ENCODE data around the gene ARHGEF38.
A peak's percentile ranks its signal among the peaks of the same experiment; 100 is the strongest.

Gene ARHGEF38

DNA sequence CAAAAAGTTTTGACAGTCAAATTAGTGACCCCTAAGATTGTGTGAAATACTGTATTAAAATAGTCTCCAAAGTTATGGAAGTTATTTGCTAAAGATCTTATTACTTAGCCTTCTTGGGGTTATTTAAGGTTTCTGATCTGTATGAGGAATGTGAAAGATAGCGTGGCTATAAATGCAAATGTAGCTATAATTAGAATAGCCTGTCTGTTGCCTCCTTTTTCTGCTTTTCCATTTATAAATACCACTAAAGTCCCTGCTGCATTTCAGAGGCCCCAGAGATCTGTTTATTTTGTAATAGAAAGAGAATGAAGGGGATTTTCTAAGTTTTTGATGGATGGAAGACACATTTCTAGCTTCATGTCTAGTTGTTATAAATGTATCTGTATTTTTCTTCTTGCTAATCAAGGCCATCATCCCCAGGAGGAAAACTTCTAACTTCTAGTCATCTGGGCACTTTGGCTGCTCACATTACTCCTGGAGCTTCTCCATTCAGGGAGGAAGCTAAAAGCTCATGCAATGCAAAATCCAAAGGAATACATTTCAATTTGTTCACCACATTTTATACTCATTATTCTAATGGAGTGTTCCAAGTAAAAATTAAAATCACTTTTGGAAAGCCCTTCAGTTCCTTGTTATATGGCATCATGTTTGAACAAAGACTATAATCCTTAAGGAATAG lies 82.1 kb downstream of the ARHGEF38 start:
- DNase-seq, result no peak
- no peak overlapping the region for H2BK5ac ChIP-seq (ENCODE audit: low read depth, low read length, poor library complexity)
- no peak overlapping the region for H2BK12ac ChIP-seq (ENCODE audit: low read length)
- peaks cover 0 to 2% of the 10 kb centered on the region in 2 experiments for H3K4me1 ChIP-seq (ENCODE audit: control insufficient read depth in 1 of 2, insufficient read depth in 2 of 2, low read length in 2 of 2)
- H3K27me3 ChIP-seq (ENCODE audit: insufficient read depth, low read length), result no peaks in the 10 kb centered on the region
- no peak overlapping the region for H2AFZ ChIP-seq (ENCODE audit: insufficient read depth, low read length, poor library complexity)
- no peaks in the 10 kb centered on the region for H3K9me3 ChIP-seq (ENCODE audit: insufficient read depth, low read depth, low read length)
- peaks cover 2% of the 10 kb centered on the region for H3K79me1 ChIP-seq (ENCODE audit: low read length)
- H3K4me3 ChIP-seq (ENCODE audit: low read depth, low read length), result no peak overlapping the region
- no peak overlapping the region for H3K23ac ChIP-seq (ENCODE audit: low read length)
- H3K27ac ChIP-seq (ENCODE audit: low read depth, low read length), result no peak overlapping the region
- H2AK5ac ChIP-seq (ENCODE audit: low read length), result no peak overlapping the region
- no peak overlapping the region for H4K8ac ChIP-seq (ENCODE audit: low read depth, low read length)
- no peak overlapping the region for H3K18ac ChIP-seq (ENCODE audit: low read length)
- no peak overlapping the region for H2BK120ac ChIP-seq (ENCODE audit: insufficient read depth, low read length, poor library complexity)
- H3K79me2 ChIP-seq (ENCODE audit: control insufficient read depth, insufficient read depth, low read length, poor library complexity), result no peaks in the 10 kb centered on the region
- H3K4ac ChIP-seq (ENCODE audit: low read depth, low read length), result no peak overlapping the region
- H4K91ac ChIP-seq (ENCODE audit: low read depth, low read length), result no peak overlapping the region
- H3K14ac ChIP-seq (ENCODE audit: low read length), result no peak overlapping the region
- H4K12ac ChIP-seq (ENCODE audit: low read depth, low read length), result no peak overlapping the region
- WGBS (ENCODE audit: extremely low coverage, insufficient coverage, insufficient read length), result no CpG with 5 or more reads among the region's 1 CpG
- no peaks in the 10 kb centered on the region for H3K36me3 ChIP-seq (ENCODE audit: control insufficient read depth in 1 of 2, insufficient read depth in 2 of 2, low read length in 2 of 2)
- no peak overlapping the region for H3K9ac ChIP-seq (ENCODE audit: low read length)
- H3K4me2 ChIP-seq (ENCODE audit: low read length), result no peak overlapping the region

DNA sequence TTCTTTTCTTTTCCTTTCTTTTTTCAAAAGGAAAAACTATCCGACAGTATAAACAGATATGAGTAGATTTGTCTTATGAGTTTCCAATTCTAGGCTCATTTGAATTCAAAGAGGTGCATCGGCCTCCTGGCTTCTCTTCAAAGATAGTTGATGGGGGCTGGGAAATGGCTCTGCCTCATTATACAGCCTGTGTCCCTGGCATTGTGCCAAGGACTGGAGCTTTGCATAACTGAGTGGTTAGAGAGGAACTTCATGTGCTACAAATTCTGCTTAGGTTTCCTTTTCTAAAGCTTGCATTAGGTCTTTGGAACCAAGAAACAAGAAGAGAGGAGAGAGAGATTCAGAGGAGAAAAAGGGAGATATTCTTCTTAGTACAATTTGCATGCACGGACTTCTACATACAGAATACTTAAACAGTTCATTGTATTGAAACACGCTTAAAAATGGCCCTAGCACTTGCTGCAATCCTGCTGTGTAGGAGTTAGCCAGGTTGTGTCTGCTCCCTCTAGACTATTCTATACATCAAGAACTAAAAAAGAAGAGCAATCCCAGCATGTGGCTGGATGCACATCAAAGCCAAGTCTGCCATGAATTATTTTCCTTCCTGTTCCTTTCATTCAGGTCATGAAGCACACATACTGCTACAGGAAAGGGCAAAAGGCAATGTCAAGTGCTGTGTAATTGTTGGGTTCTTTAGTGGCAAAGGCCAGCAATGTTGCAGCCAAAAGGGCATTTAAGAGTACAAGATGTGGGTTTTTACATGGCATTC lies 85.2 kb downstream of the ARHGEF38 start:
- Histone ChIP-seq H2AFZ (ENCODE audit: insufficient read depth, low read length, poor library complexity) (no peak overlapping the region), H2BK12ac (ENCODE audit: low read length) (no peak overlapping the region), H3K9me3 (ENCODE audit: insufficient read depth, low read depth, low read length) (no peaks in the 10 kb centered on the region), H3K4me2 (ENCODE audit: low read length) (no peak overlapping the region), H2BK5ac (ENCODE audit: low read depth, low read length, poor library complexity) (no peak overlapping the region), H3K79me1 (ENCODE audit: low read length) (no peaks in the 10 kb centered on the region), H3K14ac (ENCODE audit: low read length) (no peak overlapping the region), H3K36me3 (ENCODE audit: control insufficient read depth in 1 of 2, insufficient read depth in 2 of 2, low read length in 2 of 2) (no peaks in the 10 kb centered on the region), H3K79me2 (ENCODE audit: control insufficient read depth, insufficient read depth, low read length, poor library complexity) (no peaks in the 10 kb centered on the region), H2AK5ac (ENCODE audit: low read length) (no peak overlapping the region), H3K27ac (ENCODE audit: low read depth, low read length) (no peak overlapping the region), H3K4ac (ENCODE audit: low read depth, low read length) (no peak overlapping the region), H3K27me3 (ENCODE audit: insufficient read depth, low read length) (no peaks in the 10 kb centered on the region), H4K8ac (ENCODE audit: low read depth, low read length) (no peak overlapping the region), H3K18ac (ENCODE audit: low read length) (no peak overlapping the region), H3K9ac (ENCODE audit: low read length) (no peak overlapping the region), H4K91ac (ENCODE audit: low read depth, low read length) (no peak overlapping the region), H3K23ac (ENCODE audit: low read length) (no peak overlapping the region), H4K12ac (ENCODE audit: low read depth, low read length) (no peak overlapping the region), H2BK120ac (ENCODE audit: insufficient read depth, low read length, poor library complexity) (no peak overlapping the region), H3K4me3 (ENCODE audit: low read depth, low read length) (no peak overlapping the region), H3K4me1 (ENCODE audit: control insufficient read depth in 1 of 2, insufficient read depth in 2 of 2, low read length in 2 of 2) (peaks cover 0 to 2% of the 10 kb centered on the region in 2 experiments)
- no CpG with 5 or more reads among the region's 4 CpGs for WGBS (ENCODE audit: extremely low coverage, insufficient coverage, insufficient read length)
- DNase-seq, result peak in 1 of 2 donors; percentile 22

DNA sequence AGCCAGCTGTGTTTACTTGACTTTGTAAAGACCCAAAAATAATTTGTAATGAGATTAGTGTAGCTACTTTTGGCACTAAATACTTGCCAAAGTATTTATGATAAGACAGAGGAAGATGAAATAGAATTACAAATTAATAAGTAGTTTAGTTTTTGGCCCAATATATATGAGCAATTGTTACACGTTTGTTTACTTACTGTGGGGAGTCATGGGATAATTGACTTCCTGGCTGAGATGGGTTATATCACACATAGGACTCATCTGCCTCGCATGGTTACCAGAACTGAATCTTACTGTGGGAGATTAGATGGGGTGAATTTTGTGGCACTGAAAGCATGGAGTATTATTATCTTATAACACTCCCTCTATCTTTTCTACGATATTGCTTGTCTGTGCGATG lies 89.4 kb downstream of the ARHGEF38 start:
- H2BK120ac ChIP-seq (ENCODE audit: insufficient read depth, low read length, poor library complexity), result no peak overlapping the region
- H3K27me3 ChIP-seq (ENCODE audit: insufficient read depth, low read length), result no peaks in the 10 kb centered on the region
- no peak overlapping the region for H2AK5ac ChIP-seq (ENCODE audit: low read length)
- H3K4me1 ChIP-seq (ENCODE audit: control insufficient read depth in 1 of 2, insufficient read depth in 2 of 2, low read length in 2 of 2), result no peaks in the 10 kb centered on the region
- no CpG with 5 or more reads among the region's 4 CpGs for WGBS (ENCODE audit: extremely low coverage, insufficient coverage, insufficient read length)
- H4K12ac ChIP-seq (ENCODE audit: low read depth, low read length), result no peak overlapping the region
- H3K9me3 ChIP-seq (ENCODE audit: insufficient read depth, low read depth, low read length), result no peaks in the 10 kb centered on the region
- no peak for DNase-seq
- H2AFZ ChIP-seq (ENCODE audit: insufficient read depth, low read length, poor library complexity), result no peak overlapping the region
- H3K9ac ChIP-seq (ENCODE audit: low read length), result no peak overlapping the region
- no peak overlapping the region for H3K18ac ChIP-seq (ENCODE audit: low read length)
- no peak overlapping the region for H3K27ac ChIP-seq (ENCODE audit: low read depth, low read length)
- H3K4me3 ChIP-seq (ENCODE audit: low read depth, low read length), result no peak overlapping the region
- no peaks in the 10 kb centered on the region for H3K79me2 ChIP-seq (ENCODE audit: control insufficient read depth, insufficient read depth, low read length, poor library complexity)
- H4K8ac ChIP-seq (ENCODE audit: low read depth, low read length), result no peak overlapping the region
- no peak overlapping the region for H2BK5ac ChIP-seq (ENCODE audit: low read depth, low read length, poor library complexity)
- no peak overlapping the region for H2BK12ac ChIP-seq (ENCODE audit: low read length)
- no peak overlapping the region for H3K4me2 ChIP-seq (ENCODE audit: low read length)
- no peak overlapping the region for H4K91ac ChIP-seq (ENCODE audit: low read depth, low read length)
- H3K14ac ChIP-seq (ENCODE audit: low read length), result no peak overlapping the region
- no peak overlapping the region for H3K23ac ChIP-seq (ENCODE audit: low read length)
- H3K79me1 ChIP-seq (ENCODE audit: low read length), result no peaks in the 10 kb centered on the region
- H3K4ac ChIP-seq (ENCODE audit: low read depth, low read length), result no peak overlapping the region
- no peaks in the 10 kb centered on the region for H3K36me3 ChIP-seq (ENCODE audit: control insufficient read depth in 1 of 2, insufficient read depth in 2 of 2, low read length in 2 of 2)

DNA sequence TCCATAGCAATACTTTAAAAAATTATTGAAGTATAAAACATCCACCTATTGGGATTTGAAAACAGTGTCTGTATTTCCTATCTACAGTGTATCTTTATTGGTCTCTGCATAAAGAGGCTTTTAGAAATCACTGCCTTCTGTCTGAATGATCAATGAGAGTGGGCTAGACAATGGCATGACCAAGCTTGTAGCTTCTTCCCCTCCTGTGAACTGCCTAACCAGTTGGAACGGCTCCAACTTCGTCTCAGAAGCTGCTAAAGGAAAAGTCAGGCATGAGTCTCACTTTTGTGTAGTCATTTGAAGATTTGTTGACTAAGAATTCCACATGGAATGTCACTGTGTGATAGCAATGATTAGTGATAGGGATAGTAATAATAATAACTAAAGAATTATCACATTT lies 91.8 kb downstream of the ARHGEF38 start:
- Histone ChIP-seq H3K36me3 (ENCODE audit: control insufficient read depth in 1 of 2, insufficient read depth in 2 of 2, low read length in 2 of 2) (no peaks in the 10 kb centered on the region), H4K91ac (ENCODE audit: low read depth, low read length) (no peak overlapping the region), H3K23ac (ENCODE audit: low read length) (no peak overlapping the region), H3K4me3 (ENCODE audit: low read depth, low read length) (no peak overlapping the region), H2BK120ac (ENCODE audit: insufficient read depth, low read length, poor library complexity) (no peak overlapping the region), H3K14ac (ENCODE audit: low read length) (no peak overlapping the region), H2BK5ac (ENCODE audit: low read depth, low read length, poor library complexity) (no peak overlapping the region), H3K9ac (ENCODE audit: low read length) (no peak overlapping the region), H4K8ac (ENCODE audit: low read depth, low read length) (no peak overlapping the region), H3K79me2 (ENCODE audit: control insufficient read depth, insufficient read depth, low read length, poor library complexity) (no peaks in the 10 kb centered on the region), H3K9me3 (ENCODE audit: insufficient read depth, low read depth, low read length) (no peaks in the 10 kb centered on the region), H3K4me1 (ENCODE audit: control insufficient read depth in 1 of 2, insufficient read depth in 2 of 2, low read length in 2 of 2) (no peaks in the 10 kb centered on the region), H3K79me1 (ENCODE audit: low read length) (no peaks in the 10 kb centered on the region), H3K27me3 (ENCODE audit: insufficient read depth, low read length) (no peaks in the 10 kb centered on the region), H2AK5ac (ENCODE audit: low read length) (no peak overlapping the region), H3K27ac (ENCODE audit: low read depth, low read length) (no peak overlapping the region), H3K4me2 (ENCODE audit: low read length) (no peak overlapping the region), H4K12ac (ENCODE audit: low read depth, low read length) (no peak overlapping the region), H2AFZ (ENCODE audit: insufficient read depth, low read length, poor library complexity) (no peak overlapping the region), H2BK12ac (ENCODE audit: low read length) (no peak overlapping the region), H3K4ac (ENCODE audit: low read depth, low read length) (no peak overlapping the region), H3K18ac (ENCODE audit: low read length) (no peak overlapping the region)
- no peak for DNase-seq
- WGBS (ENCODE audit: extremely low coverage, insufficient coverage, insufficient read length), result no CpG with 5 or more reads among the region's 2 CpGs
